B cell (primary cell): ENCODE results near the gene PTPRC. TPM values are rescaled to one million over a fixed set of nuclear protein-coding genes. Genes with fewer than 3 reads are reported as not detected.

Experiments used
- ATAC-seq: fragments of 200-7000 bp; cut with Tn5 transposase; one replicate; pipeline ENCODE4 v1.10.0; 2021; ENCODE audit warnings: low read depth, mild to moderate bottlenecking, moderate number of reproducible peaks, moderate library complexity
- CTCF ChIA-PET: fragments of 350-600 bp; sonication (Branson Sonifier 250); formaldehyde crosslinking; loops from one replicate; lab custom pipeline; 2021; ENCODE audit warnings: antibody characterized with exemption, inconsistent platforms; lab: Charles Lee
- POLR2A ChIA-PET: fragments of 350-600 bp; sonication (Branson Sonifier 250); formaldehyde crosslinking; loops from one replicate; lab custom pipeline; 2021; ENCODE audit warnings: antibody characterized with exemption; lab: Charles Lee
- DNase-seq: peaks from one replicate; pipeline ENCODE4 v3.0.0; 2013
- H2AFZ ChIP-seq: 2 replicates; pipeline ENCODE4 v1.6.1; 2012; ENCODE audit warnings: mild to moderate bottlenecking, low read depth, low read length; ENCODE audit not compliant: insufficient read depth, poor library complexity, severe bottlenecking
- H3K27ac ChIP-seq, 2 donors: 1 replicate in 1 of 2; 2 replicates in 1 of 2; pipeline ENCODE4 v1.5.1; 2012 to 2013; ENCODE audit warnings: low read length in 2 of 2, mild to moderate bottlenecking in 2 of 2, moderate library complexity in 1 of 2
- H3K27me3 ChIP-seq, 4 experiments: fragments of 200-600 bp in 1 of 4; sonication (generic) in 1 of 4; replicated peaks in 1 of 4; 1 replicate in 2 of 4; 2 replicates in 2 of 4; pipeline versions ENCODE4 v1.6.1 to v1.7.0; 2013 to 2016; ENCODE audit warnings: low read length in 3 of 4, mild to moderate bottlenecking in 2 of 4, mixed read lengths in 1 of 4, moderate library complexity in 1 of 4; ENCODE audit not compliant: insufficient read depth in 4 of 4, control insufficient read depth in 3 of 4; ENCODE audit errors: control extremely low read depth in 1 of 4
- H3K36me3 ChIP-seq, 2 experiments: replicated peaks in 1 of 2; 1 replicate in 1 of 2; 2 replicates in 1 of 2; pipeline versions ENCODE4 v1.6.1 to v1.7.1; 2013; ENCODE audit warnings: low read length in 1 of 2; ENCODE audit not compliant: insufficient read depth in 2 of 2, control insufficient read depth in 1 of 2; ENCODE audit errors: control extremely low read depth in 1 of 2, extremely low read depth in 1 of 2
- H3K4me1 ChIP-seq, 2 donors: fragments of 200-600 bp in 1 of 2; sonication (generic) in 1 of 2; 1 replicate in 1 of 2; 2 replicates in 1 of 2; pipeline versions ENCODE4 v1.5.1 to v1.6.1; 2013 to 2017; ENCODE audit warnings: low read length in 2 of 2; ENCODE audit not compliant: control insufficient read depth in 2 of 2, insufficient read depth in 2 of 2
- H3K4me2 ChIP-seq: replicated peaks from 2 replicates; pipeline ENCODE3; 2012; ENCODE audit warnings: mild to moderate bottlenecking, low read depth, low read length; ENCODE audit not compliant: poor library complexity, severe bottlenecking
- H3K4me3 ChIP-seq, 5 experiments: fragments of 200-600 bp in 1 of 5; sonication (generic) in 1 of 5; 1 replicate in 3 of 5; 2 replicates in 2 of 5; pipeline versions ENCODE4 v1.5.1 to v1.7.0; 2011 to 2016; ENCODE audit warnings: low read length in 4 of 5, mild to moderate bottlenecking in 4 of 5, low read depth in 2 of 5, control low read depth in 1 of 5, moderate library complexity in 1 of 5; ENCODE audit not compliant: insufficient read depth in 1 of 5; ENCODE audit errors: control extremely low read depth in 1 of 5, extremely low read depth in 1 of 5
- H3K79me2 ChIP-seq: fragments of 200-600 bp; sonication (generic); one replicate; pipeline ENCODE4 v1.6.0; 2016; ENCODE audit warnings: low read length; ENCODE audit not compliant: control insufficient read depth, insufficient read depth
- H3K9ac ChIP-seq: fragments of 200-600 bp; sonication (generic); 2 replicates; pipeline ENCODE4 v1.6.1; 2017; ENCODE audit warnings: mild to moderate bottlenecking, low read length, moderate library complexity
- H3K9me3 ChIP-seq, 3 donors: one replicate each; pipeline versions ENCODE4 v1.6.1 to v1.7.1; 2013; ENCODE audit warnings: low read length in 2 of 3; ENCODE audit not compliant: control insufficient read depth in 2 of 3, insufficient read depth in 1 of 3; ENCODE audit errors: control extremely low read depth in 1 of 3
- H4K20me1 ChIP-seq: 2 replicates; pipeline ENCODE4 v1.6.0; 2012; ENCODE audit warnings: mild to moderate bottlenecking, low read length; ENCODE audit not compliant: insufficient read depth, control insufficient read depth, poor library complexity, severe bottlenecking
- H3K27ac Mint-ChIP-seq: one replicate; pipeline ENCODE4 v1.8.0; 2021; ENCODE audit warnings: mixed read lengths
- H3K27me3 Mint-ChIP-seq: one replicate; pipeline ENCODE4 v1.8.0; 2021; ENCODE audit warnings: mixed read lengths
- H3K4me1 Mint-ChIP-seq: one replicate; pipeline ENCODE4 v1.8.0; 2021; ENCODE audit warnings: mixed read lengths
- H3K4me3 Mint-ChIP-seq: one replicate; pipeline ENCODE4 v1.8.0; 2021; ENCODE audit warnings: mixed read lengths
- H3K9me3 Mint-ChIP-seq: one replicate; pipeline ENCODE4 v1.8.0; 2022; ENCODE audit warnings: mixed read lengths; ENCODE audit not compliant: insufficient read depth
- CTCF ChIP-seq: fragments of 200-600 bp; IDR thresholded peaks from one replicate; pipeline ENCODE4 v1.8.0; 2022; ENCODE audit warnings: antibody characterized with exemption, mild to moderate bottlenecking
- EZH2 ChIP-seq: IDR thresholded peaks from 2 replicates; pipeline ENCODE4 v1.6.1; 2012; ENCODE audit warnings: borderline replicate concordance, low read depth, mild to moderate bottlenecking, moderate library complexity, low read length; ENCODE audit not compliant: insufficient read depth, poor library complexity, severe bottlenecking
- WGBS: methylation state at CpG from one replicate; pipeline ENCODE4 v1.1.5; 2013; ENCODE audit warnings: missing lambda C conversion rate; ENCODE audit not compliant: insufficient coverage; 5-methylcytosine and 5-hydroxymethylcytosine counted together
- intact Hi-C: fragments of 100-400 bp; cut with micrococcal nuclease; formaldehyde crosslinking; loops from one replicate; pipeline ENCODE4 v1.10.0; 2022
- polyA plus RNA-seq: library from polyadenylated mRNA; depleted of rRNA; stranded (reverse); fragments of >200 nt; gene quantifications from 2 replicates; pipeline ENCODE4 v1.2.3, GENCODE V29; 2012
- total RNA-seq, 2 donors: library from RNA; stranded (reverse); fragments of 120-200 nt in 1 of 2; gene quantifications; 1 replicate in 1 of 2; 2 replicates in 1 of 2; pipeline versions ENCODE4 v1.2.3 to v1.2.4, GENCODE V29; 2013 to 2022

Gene PTPRC
- total and polyA plus RNA-seq, 2 donors (not counting 1 experiment from before 2014, with no cell fraction given): 151 to 543 TPM

- ATAC-seq (no peak), DNase-seq (no peak)
- peak overlapping the region in 1 of 5 experiments; percentile 4 for H3K4me3 ChIP-seq
- peak overlapping the region; percentile 27 for H2AFZ ChIP-seq
- Mint-ChIP-seq H3K27me3 (no peaks in the 10 kb centered on the region), H3K4me3 (peak overlapping the region; percentile 43), H3K9me3 (no peaks in the 10 kb centered on the region), H3K27ac (peak overlapping the region; percentile 97), H3K4me1 (peaks cover 93% of the 10 kb centered on the region)
- peak overlapping the region; percentile 90 to 95 for H3K27ac ChIP-seq
- H3K4me2 ChIP-seq: peak overlapping the region; percentile 84
- POLR2A ChIA-PET: interaction anchor here (5.5 to 5.8 kb wide), 3 partner anchors 13 to 59 kb away, joined by 60 to 87 read pairs (median 81); partner anchors contain the start of gene PTPRC
- peaks cover 36% of the 10 kb centered on the region for H3K79me2 ChIP-seq
- no CpG with 5 or more reads among the region's 4 CpGs for WGBS
- H3K36me3 ChIP-seq: no peaks in the 10 kb centered on the region
- H3K27me3 ChIP-seq: no peaks in the 10 kb centered on the region
- peaks cover 72 to 87% of the 10 kb centered on the region in 2 donors for H3K4me1 ChIP-seq
- CTCF ChIA-PET: interaction anchor here (0.5 to 6.9 kb wide), 3 partner anchors 13 to 60 kb away, joined by 3 to 93 read pairs (median 87); partner anchors contain the start of gene PTPRC
- H3K9ac ChIP-seq: no peak overlapping the region
- no peaks in the 10 kb centered on the region for H4K20me1 ChIP-seq
- H3K9me3 ChIP-seq: no peaks in the 10 kb centered on the region
- no peak for TF ChIP-seq CTCF
- no peak for TF ChIP-seq EZH2
- intact Hi-C loops: no loop called here
These were observed 14.8 kb upstream of the PTPRC start for GRCh38 chr1:198623752-198624647.

GRCh38 chr1:198624648-198624980 is 14.2 kb upstream of the PTPRC start:
- TF ChIP-seq CTCF: no peak
- TF ChIP-seq EZH2: no peak
- ChIA-PET POLR2A (interaction anchor here (5.5 to 5.8 kb wide), 2 partner anchors 12 to 58 kb away, joined by 60 to 81 read pairs; partner anchors contain the start of gene PTPRC), CTCF (interaction anchor here (0.5 to 6.9 kb wide), 3 partner anchors 12 to 59 kb away, joined by 3 to 93 read pairs (median 87); partner anchors contain the start of gene PTPRC)
- H3K27me3 Mint-ChIP-seq: no peaks in the 10 kb centered on the region
- Histone ChIP-seq H2AFZ (peak overlapping the region; percentile 9), H3K9me3 (no peaks in the 10 kb centered on the region), H3K9ac (no peak overlapping the region), H3K4me2 (peak overlapping the region; percentile 33), H3K4me3 (peak overlapping the region in 1 of 5 experiments; percentile 4), H3K4me1 (peaks cover 67 to 87% of the 10 kb centered on the region in 2 donors), H3K36me3 (no peaks in the 10 kb centered on the region), H3K79me2 (peaks cover 41% of the 10 kb centered on the region), H3K27me3 (no peaks in the 10 kb centered on the region), H3K27ac (peak overlapping the region; percentile 90 to 95), H4K20me1 (no peaks in the 10 kb centered on the region)
- no peak for ATAC-seq
- peak overlapping the region; percentile 79 for H3K27ac Mint-ChIP-seq
- peaks cover 93% of the 10 kb centered on the region for H3K4me1 Mint-ChIP-seq
- intact Hi-C loops: no loop called here
- no CpG with 5 or more reads among the region's 1 CpG for WGBS
- H3K4me3 Mint-ChIP-seq: no peak overlapping the region
- no peak for DNase-seq
- no peaks in the 10 kb centered on the region for H3K9me3 Mint-ChIP-seq
